OCI-LY1 (cell line): ENCODE results near the gene GLIS1.

Experiments used
- H2AFZ ChIP-seq: fragments of 200-600 bp; sonication (generic), shearing (Covaris generic); 2 replicates; pipeline ENCODE4 v1.6.0; 2014; ENCODE audit warnings: antibody characterized with exemption, mild to moderate bottlenecking, low read length
- H3F3A ChIP-seq: fragments of 200-600 bp; sonication (generic), shearing (Covaris generic); 2 replicates; pipeline ENCODE4 v1.6.0; 2014; ENCODE audit warnings: mild to moderate bottlenecking, antibody characterized with exemption, low read length, moderate library complexity; ENCODE audit not compliant: insufficient read depth
- H3K27ac ChIP-seq: fragments of 200-600 bp; sonication (generic); 2 replicates; pipeline ENCODE4 v1.5.1; 2014; ENCODE audit warnings: low read length, mixed run types, mild to moderate bottlenecking, low read depth; ENCODE audit not compliant: poor library complexity, severe bottlenecking
- H3K27me3 ChIP-seq: fragments of 200-600 bp; sonication (generic); 2 replicates; pipeline ENCODE4 v1.6.0; 2014; ENCODE audit warnings: antibody characterized with exemption, mild to moderate bottlenecking, low read length, moderate library complexity; ENCODE audit not compliant: insufficient read depth
- H3K36me3 ChIP-seq: fragments of 200-600 bp; sonication (generic); 2 replicates; pipeline ENCODE4 v1.6.1; 2014; ENCODE audit warnings: mild to moderate bottlenecking, antibody characterized with exemption, low read length, moderate library complexity, mixed read lengths; ENCODE audit not compliant: insufficient read depth
- H3K4me1 ChIP-seq: fragments of 200-600 bp; sonication (generic); 2 replicates; pipeline ENCODE4 v1.5.1; 2014; ENCODE audit warnings: mild to moderate bottlenecking, low read length, moderate library complexity; ENCODE audit not compliant: insufficient read depth, severe bottlenecking
- H3K4me2 ChIP-seq: fragments of 200-600 bp; sonication (generic), shearing (Covaris generic); 2 replicates; pipeline ENCODE4 v1.6.1; 2014; ENCODE audit warnings: low read length
- H3K4me3 ChIP-seq: fragments of 200-600 bp; sonication (generic); 2 replicates; pipeline ENCODE4 v1.5.1; 2014; ENCODE audit warnings: low read length, low read depth, mild to moderate bottlenecking, mixed read lengths; ENCODE audit not compliant: poor library complexity, severe bottlenecking
- H3K79me2 ChIP-seq: fragments of 200-600 bp; shearing (Covaris generic); 2 replicates; pipeline ENCODE4 v1.6.1; 2016; ENCODE audit warnings: mixed run types, low read length, mixed read lengths; ENCODE audit not compliant: insufficient read depth
- H3K9ac ChIP-seq: fragments of 200-600 bp; sonication (generic), shearing (Covaris generic); 2 replicates; pipeline ENCODE4 v1.6.1; 2014; ENCODE audit warnings: mild to moderate bottlenecking, low read length, mixed read lengths
- H3K9me2 ChIP-seq: fragments of 200-600 bp; sonication (generic), shearing (Covaris generic); 2 replicates; pipeline ENCODE4 v1.6.1; 2014; ENCODE audit warnings: low read depth, mild to moderate bottlenecking, low read length, mixed read lengths
- H3K9me3 ChIP-seq: fragments of 200-600 bp; shearing (Covaris generic); 2 replicates; pipeline ENCODE4 v1.6.1; 2014; ENCODE audit warnings: low read length, mixed read lengths
- H4K20me1 ChIP-seq: fragments of 200-600 bp; sonication (generic), shearing (Covaris generic); 2 replicates; pipeline ENCODE4 v1.6.0; 2016; ENCODE audit warnings: mild to moderate bottlenecking, low read length; ENCODE audit not compliant: insufficient read depth
- EZH2 ChIP-seq: fragments of 200-600 bp; sonication (generic), shearing (Covaris generic); IDR thresholded peaks from 2 replicates; pipeline ENCODE4 v1.8.0; 2017; ENCODE audit warnings: borderline replicate concordance, mixed run types, mild to moderate bottlenecking, antibody characterized with exemption, low read length, moderate library complexity, mixed read lengths
- TF ChIP-seq, protein P1 (sequence below): fragments of 200-600 bp; sonication (generic), shearing (Covaris generic); IDR thresholded peaks from 2 replicates; pipeline ENCODE4 v1.5.1; 2017; ENCODE audit warnings: mild to moderate bottlenecking, antibody characterized with exemption, low read length, moderate library complexity, mixed read lengths

The GLIS1 gene

DNA sequence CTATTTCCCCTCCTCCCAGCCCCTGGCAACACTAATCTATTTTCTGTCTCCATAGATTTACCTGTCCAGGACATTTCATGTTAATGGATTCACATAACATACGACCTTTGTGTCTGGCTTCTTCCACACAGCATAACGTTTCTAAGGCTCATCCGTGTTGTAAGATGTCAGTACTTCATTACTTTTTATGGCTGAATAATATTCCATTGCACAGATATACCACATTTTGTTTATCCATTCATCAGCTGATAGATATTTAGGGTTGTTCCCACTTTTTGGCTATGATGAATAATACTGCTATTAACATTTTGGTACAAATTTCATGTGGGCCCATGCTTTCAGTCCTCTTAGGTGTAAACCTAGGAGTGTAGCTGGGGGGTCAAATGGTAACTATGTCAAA is 38.2 kb downstream of the GLIS1 start:
- no peak overlapping the region for H3K9ac ChIP-seq
- no peaks in the 10 kb centered on the region for H3K36me3 ChIP-seq
- H4K20me1 ChIP-seq: no peaks in the 10 kb centered on the region
- no peaks in the 10 kb centered on the region for H3K4me1 ChIP-seq
- H3K79me2 ChIP-seq: no peaks in the 10 kb centered on the region
- no peak overlapping the region for H3K4me3 ChIP-seq
- no peaks in the 10 kb centered on the region for H3K9me3 ChIP-seq
- no peak overlapping the region for H3K4me2 ChIP-seq
- H3K9me2 ChIP-seq: no peaks in the 10 kb centered on the region
- TF ChIP-seq, protein P1, sequence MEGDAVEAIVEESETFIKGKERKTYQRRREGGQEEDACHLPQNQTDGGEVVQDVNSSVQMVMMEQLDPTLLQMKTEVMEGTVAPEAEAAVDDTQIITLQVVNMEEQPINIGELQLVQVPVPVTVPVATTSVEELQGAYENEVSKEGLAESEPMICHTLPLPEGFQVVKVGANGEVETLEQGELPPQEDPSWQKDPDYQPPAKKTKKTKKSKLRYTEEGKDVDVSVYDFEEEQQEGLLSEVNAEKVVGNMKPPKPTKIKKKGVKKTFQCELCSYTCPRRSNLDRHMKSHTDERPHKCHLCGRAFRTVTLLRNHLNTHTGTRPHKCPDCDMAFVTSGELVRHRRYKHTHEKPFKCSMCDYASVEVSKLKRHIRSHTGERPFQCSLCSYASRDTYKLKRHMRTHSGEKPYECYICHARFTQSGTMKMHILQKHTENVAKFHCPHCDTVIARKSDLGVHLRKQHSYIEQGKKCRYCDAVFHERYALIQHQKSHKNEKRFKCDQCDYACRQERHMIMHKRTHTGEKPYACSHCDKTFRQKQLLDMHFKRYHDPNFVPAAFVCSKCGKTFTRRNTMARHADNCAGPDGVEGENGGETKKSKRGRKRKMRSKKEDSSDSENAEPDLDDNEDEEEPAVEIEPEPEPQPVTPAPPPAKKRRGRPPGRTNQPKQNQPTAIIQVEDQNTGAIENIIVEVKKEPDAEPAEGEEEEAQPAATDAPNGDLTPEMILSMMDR: no peak
- no peak for TF ChIP-seq EZH2
- no peak overlapping the region for H3K27ac ChIP-seq
- peaks cover 8% of the 10 kb centered on the region; the same call in 1 of the 2 replicates for H3K27me3 ChIP-seq
- no peak overlapping the region for H2AFZ ChIP-seq
- no peaks in the 10 kb centered on the region for H3F3A ChIP-seq

DNA sequence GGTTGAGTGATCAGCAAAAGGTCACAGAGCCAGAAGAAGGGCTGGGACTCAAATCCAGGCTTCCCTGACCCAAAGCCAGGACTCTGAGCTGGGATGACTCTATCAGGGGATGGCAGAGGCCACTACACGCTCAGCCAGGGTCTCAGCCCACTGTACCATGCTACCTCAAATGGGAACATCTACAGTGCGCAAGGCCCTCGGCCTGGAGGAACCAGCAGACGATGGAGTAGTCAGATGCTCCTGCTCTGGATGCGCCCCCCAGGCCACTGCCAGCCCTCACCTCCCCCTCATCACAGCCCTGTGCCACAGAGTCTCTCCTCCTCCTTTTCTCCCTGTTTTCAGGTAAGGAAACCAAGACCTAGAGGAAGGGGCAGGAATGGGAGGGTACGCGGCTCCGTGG is 39.0 kb downstream of the GLIS1 start:
- H3K4me2 ChIP-seq: no peak overlapping the region
- no peaks in the 10 kb centered on the region for H3K4me1 ChIP-seq
- TF ChIP-seq, protein P1: no peak
- no peak for TF ChIP-seq EZH2

DNA sequence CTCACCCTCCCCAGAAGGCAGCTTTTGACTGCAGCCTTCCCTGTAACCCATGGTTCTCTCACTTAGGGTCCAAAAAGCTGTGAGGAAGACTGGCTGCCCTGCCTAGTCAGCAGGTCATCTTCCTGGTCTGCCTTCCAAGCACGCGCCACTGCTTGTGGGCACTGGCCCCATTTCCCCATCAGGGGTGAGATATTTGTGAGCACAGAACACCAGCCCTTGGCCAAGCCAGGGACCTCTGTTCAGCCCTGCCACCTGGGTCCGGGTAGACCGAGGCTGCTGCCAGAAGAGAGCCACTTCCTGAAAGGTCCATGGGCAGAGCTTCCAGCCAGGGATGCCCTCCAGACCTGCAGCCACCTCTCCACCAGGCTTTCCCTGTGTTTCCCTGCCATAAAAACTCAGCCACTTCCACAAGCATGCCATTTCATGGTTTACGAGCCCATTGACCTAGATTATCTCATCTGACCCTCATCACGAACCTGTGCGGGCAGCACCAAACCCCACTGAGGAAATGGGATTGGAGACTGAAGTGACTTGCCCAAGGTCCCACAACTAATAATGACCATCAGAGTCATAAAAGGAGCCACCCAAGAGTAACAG is 40.5 kb downstream of the GLIS1 start:
- Histone ChIP-seq H3K4me3 (no peak overlapping the region), H2AFZ (no peak overlapping the region), H3K4me1 (no peaks in the 10 kb centered on the region), H3F3A (no peaks in the 10 kb centered on the region), H3K9me3 (no peaks in the 10 kb centered on the region), H3K27ac (no peak overlapping the region), H3K27me3 (peaks cover 11% of the 10 kb centered on the region; the same call in 1 of the 2 replicates), H4K20me1 (no peaks in the 10 kb centered on the region), H3K4me2 (no peak overlapping the region), H3K79me2 (no peaks in the 10 kb centered on the region), H3K9ac (no peak overlapping the region), H3K36me3 (no peaks in the 10 kb centered on the region), H3K9me2 (no peaks in the 10 kb centered on the region)
- TF ChIP-seq, protein P1: no peak

More for the DNA sequence above, 39.0 kb downstream of the GLIS1 start:
- H3K27ac ChIP-seq: no peak overlapping the region
- H4K20me1 ChIP-seq: no peaks in the 10 kb centered on the region
- H3K9me3 ChIP-seq: no peaks in the 10 kb centered on the region
- peaks cover 8% of the 10 kb centered on the region; the same call in 1 of the 2 replicates for H3K27me3 ChIP-seq
- no peaks in the 10 kb centered on the region for H3K36me3 ChIP-seq
- no peak overlapping the region for H2AFZ ChIP-seq
- no peak overlapping the region for H3K4me3 ChIP-seq
- H3F3A ChIP-seq: no peaks in the 10 kb centered on the region
- no peak overlapping the region for H3K9ac ChIP-seq
- H3K79me2 ChIP-seq: no peaks in the 10 kb centered on the region
- no peaks in the 10 kb centered on the region for H3K9me2 ChIP-seq
